ENCODE data around the gene ROM1. TPM values are rescaled to one million over a fixed set of nuclear protein-coding genes. Genes with fewer than 3 reads are reported as not detected.

Gene ROM1
- total RNA-seq, 2 donors from 2014 or later = 11.4 to 12.6 TPM

DNA sequence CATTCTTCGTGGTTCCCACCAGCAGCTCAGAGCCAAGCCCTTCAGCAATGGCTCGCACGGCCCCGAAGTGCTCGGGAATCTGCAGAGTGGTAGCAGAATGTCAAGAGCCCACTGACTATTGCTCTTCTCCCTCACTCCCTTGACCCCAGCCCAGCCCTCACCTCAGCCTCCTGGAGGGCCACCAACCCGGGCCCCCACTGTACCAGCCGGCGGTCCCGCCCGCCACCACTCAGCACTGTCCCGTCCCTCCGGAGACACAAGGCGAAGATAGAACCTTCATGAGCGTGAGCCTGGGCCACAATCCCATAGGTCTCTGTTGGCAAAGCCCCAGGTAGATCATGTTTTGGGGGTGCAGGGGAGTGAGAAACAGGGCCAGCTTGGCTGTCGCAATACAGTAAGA is 7.2 kb upstream of the ROM1 start:
- no peaks in the 10 kb centered on the region for H3K27me3 ChIP-seq (replicated peaks; ENCODE audit: insufficient read depth)
- ATAC-seq (ENCODE audit: insufficient number of reproducible peaks, low FRiP score, low read depth) (no peak), DNase-seq (ENCODE audit: low spot score) (no peak)
- H3K4me1 ChIP-seq (ENCODE audit: control insufficient read depth in 1 of 2, low read depth in 2 of 2) = peaks cover 4 to 29% of the 10 kb centered on the region in 2 donors
- no peak for TF ChIP-seq CTCF (IDR thresholded peaks at IDR 0.05)
- peaks cover 28% of the 10 kb centered on the region for H3K36me3 ChIP-seq
- no peak overlapping the region for H3K4me3 ChIP-seq
- H3K27ac ChIP-seq = no peak overlapping the region
- H3K9me3 ChIP-seq = no peaks in the 10 kb centered on the region

GRCh38 chr11:62607714-62608113 is 5.3 kb upstream of the ROM1 start:
- Histone ChIP-seq H3K36me3 (peaks cover 28% of the 10 kb centered on the region), H3K9me3 (no peaks in the 10 kb centered on the region), H3K4me1 (ENCODE audit: control insufficient read depth in 1 of 2, low read depth in 2 of 2) (peaks cover 11 to 36% of the 10 kb centered on the region in 2 donors), H3K27ac (no peak overlapping the region), H3K4me3 (no peak overlapping the region), H3K27me3 (replicated peaks; ENCODE audit: insufficient read depth) (no peaks in the 10 kb centered on the region)
- TF ChIP-seq CTCF (IDR thresholded peaks at IDR 0.05) = no peak
- ATAC-seq (ENCODE audit: insufficient number of reproducible peaks, low FRiP score, low read depth) (no peak), DNase-seq (ENCODE audit: low spot score) (no peak)

- no peaks in the 10 kb centered on the region for H3K27me3 ChIP-seq (replicated peaks; ENCODE audit: insufficient read depth)
- TF ChIP-seq CTCF (IDR thresholded peaks at IDR 0.05) = no peak
- H3K9me3 ChIP-seq = no peaks in the 10 kb centered on the region
- no peak overlapping the region for H3K4me3 ChIP-seq
- DNase-seq (ENCODE audit: low spot score) (no peak), ATAC-seq (ENCODE audit: insufficient number of reproducible peaks, low FRiP score, low read depth) (no peak)
- H3K27ac ChIP-seq = no peak overlapping the region
- peaks cover 11 to 34% of the 10 kb centered on the region in 2 donors for H3K4me1 ChIP-seq (ENCODE audit: control insufficient read depth in 1 of 2, low read depth in 2 of 2)
- H3K36me3 ChIP-seq = peaks cover 28% of the 10 kb centered on the region
Observed at GRCh38 chr11:62608776-62609175, 4.3 kb upstream of the ROM1 start.

DNA sequence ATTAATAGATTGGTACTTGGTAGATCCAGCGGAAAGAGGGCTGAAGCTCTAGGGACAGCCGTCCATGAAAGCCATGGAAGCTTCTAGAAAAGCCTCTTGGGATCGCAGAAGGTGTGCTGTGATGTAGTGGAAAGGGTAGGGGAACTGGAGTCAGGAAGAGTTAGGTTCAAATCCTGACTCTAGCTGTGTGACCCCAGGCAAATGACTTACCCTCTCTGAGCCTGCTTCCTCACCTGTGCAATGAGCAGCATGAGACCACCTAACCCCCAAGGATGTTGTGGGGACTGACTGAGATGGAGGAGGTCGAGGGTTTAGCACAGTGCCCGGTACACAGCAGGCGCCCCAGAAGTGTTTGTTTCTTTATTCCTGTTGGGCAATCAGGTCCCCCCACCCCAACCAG is 2.7 kb upstream of the ROM1 start:
- ATAC-seq (ENCODE audit: insufficient number of reproducible peaks, low FRiP score, low read depth) (no peak), DNase-seq (ENCODE audit: low spot score) (no peak)
- no peak for TF ChIP-seq CTCF (IDR thresholded peaks at IDR 0.05)
- H3K36me3 ChIP-seq = peaks cover 26% of the 10 kb centered on the region
- H3K4me3 ChIP-seq = no peak overlapping the region
- no peak overlapping the region for H3K27ac ChIP-seq
- no peaks in the 10 kb centered on the region for H3K27me3 ChIP-seq (replicated peaks; ENCODE audit: insufficient read depth)
- H3K9me3 ChIP-seq = no peaks in the 10 kb centered on the region
- peaks cover 11 to 34% of the 10 kb centered on the region in 2 donors for H3K4me1 ChIP-seq (ENCODE audit: control insufficient read depth in 1 of 2, low read depth in 2 of 2)

DNA sequence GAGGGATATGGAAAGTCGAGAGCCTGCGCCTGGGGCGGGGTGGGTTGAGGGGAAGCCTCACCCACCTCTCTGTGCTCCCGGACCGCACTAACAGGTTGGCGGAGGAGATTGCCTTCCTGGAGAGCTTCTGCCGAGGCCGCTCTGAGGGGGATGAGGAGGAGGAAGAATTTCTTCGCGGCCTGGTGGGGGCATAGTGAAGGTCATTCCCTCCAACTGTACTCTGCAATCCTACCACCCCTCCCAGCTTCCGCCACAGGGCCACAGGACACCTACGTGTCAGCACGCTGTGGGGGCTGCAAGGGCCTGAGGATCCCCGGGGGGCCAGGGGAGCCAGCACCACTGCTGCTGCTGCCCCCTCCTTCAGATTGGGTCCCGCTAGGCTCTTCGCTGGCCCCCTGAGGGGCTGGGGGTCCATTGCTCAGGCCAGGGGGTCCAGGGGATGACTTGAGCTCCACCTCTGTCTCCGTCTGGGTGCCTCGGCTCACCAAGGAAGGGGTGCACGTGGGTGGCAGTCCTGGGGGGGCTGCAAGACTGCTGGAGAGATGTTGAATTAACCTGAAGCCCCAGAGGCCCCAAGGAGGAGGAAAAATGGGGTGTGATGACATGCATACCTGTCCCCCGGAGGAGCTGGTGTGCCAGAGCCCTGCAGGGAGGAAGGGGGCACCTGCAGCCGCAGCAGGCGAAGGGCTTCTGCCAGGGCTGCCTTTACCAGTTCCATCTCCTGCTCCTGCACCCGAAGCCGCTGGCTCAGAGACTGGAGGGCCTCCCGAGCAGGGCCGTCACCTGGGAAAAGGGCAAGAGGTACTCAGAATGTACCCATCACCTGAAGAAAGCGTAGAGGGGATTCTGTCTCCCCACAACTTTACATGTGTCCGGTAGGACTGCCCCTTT is 2.0 kb upstream of the ROM1 start:
- Histone ChIP-seq H3K27me3 (replicated peaks; ENCODE audit: insufficient read depth) (no peaks in the 10 kb centered on the region), H3K27ac (peak overlapping the region; percentile 87 to 95), H3K9me3 (no peaks in the 10 kb centered on the region), H3K4me3 (peak overlapping the region; percentile 80), H3K4me1 (ENCODE audit: control insufficient read depth in 1 of 2, low read depth in 2 of 2) (peaks cover 11 to 34% of the 10 kb centered on the region in 2 donors), H3K36me3 (peaks cover 25% of the 10 kb centered on the region)
- ATAC-seq (ENCODE audit: insufficient number of reproducible peaks, low FRiP score, low read depth) (no peak), DNase-seq (ENCODE audit: low spot score) (no peak)
- TF ChIP-seq CTCF (IDR thresholded peaks at IDR 0.05) = no peak

Data from thoracic aorta (tissue), 2 donors.